ENCODE results near the gene CNMD.
A peak's percentile ranks its signal among the peaks of the same experiment; 100 is the strongest.
"Not testable (repeated sequence)": the region's sequence is repeated elsewhere in the genome, so short reads cannot be mapped to it uniquely, and the experiment has no call there.

CNMD gene

GRCh38 chr13:52713894-52714293, 25.7 kb downstream of the CNMD start:
- no peak for TF ChIP-seq CTCF (IDR thresholded peaks at IDR 0.05; ENCODE audit: insufficient read depth, low read length, poor library complexity, severe bottlenecking)
- Histone ChIP-seq H3K4me3 (replicated peaks; ENCODE audit: low read depth, low read length) (no peak overlapping the region), H3K27me3 (replicated peaks; ENCODE audit: control insufficient read depth, insufficient read depth, low read length) (no peaks in the 10 kb centered on the region)

DNA sequence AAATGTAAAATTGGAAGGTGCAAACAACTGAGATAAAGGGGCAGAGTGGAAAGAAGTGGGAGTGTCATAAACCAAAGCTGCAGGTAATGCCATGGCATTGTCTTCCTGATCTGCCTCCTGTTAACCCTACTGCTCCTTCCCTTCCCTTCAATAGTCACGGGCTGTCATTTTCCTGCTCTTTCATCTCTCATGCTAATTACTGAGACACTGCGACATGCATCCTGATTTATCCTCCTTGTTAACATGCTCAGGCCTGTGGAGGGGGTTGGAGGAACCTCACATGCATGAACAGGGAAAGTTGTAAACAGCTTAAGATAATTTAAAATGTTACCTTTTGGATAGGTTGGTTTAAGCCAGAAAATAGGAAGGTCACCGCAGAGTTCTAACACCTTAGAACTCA, 27.2 kb downstream of the CNMD start:
- H3K36me3 ChIP-seq (ENCODE audit: control insufficient read depth, insufficient read depth, low read length), result no peaks in the 10 kb centered on the region
- DNase-seq (ENCODE audit: extremely low read depth, insufficient read length), result no peak
- TF ChIP-seq CTCF (IDR thresholded peaks at IDR 0.05; ENCODE audit: insufficient read depth, low read length, poor library complexity, severe bottlenecking), result no peak
- H3K27me3 ChIP-seq (replicated peaks; ENCODE audit: control insufficient read depth, insufficient read depth, low read length), result no peaks in the 10 kb centered on the region
- no peak overlapping the region for H3K4me3 ChIP-seq (replicated peaks; ENCODE audit: low read depth, low read length)

More at GRCh38 chr13:52713894-52714293, 25.7 kb downstream of the CNMD start:
- DNase-seq (ENCODE audit: extremely low read depth, insufficient read length), result no peak
- H3K36me3 ChIP-seq (ENCODE audit: control insufficient read depth, insufficient read depth, low read length), result no peaks in the 10 kb centered on the region

- TF ChIP-seq CTCF (IDR thresholded peaks at IDR 0.05; ENCODE audit: insufficient read depth, low read length, poor library complexity, severe bottlenecking), result no peak
- H3K36me3 ChIP-seq (ENCODE audit: control insufficient read depth, insufficient read depth, low read length), result no peaks in the 10 kb centered on the region
- no peaks in the 10 kb centered on the region for H3K27me3 ChIP-seq (replicated peaks; ENCODE audit: control insufficient read depth, insufficient read depth, low read length)
- H3K4me3 ChIP-seq (replicated peaks; ENCODE audit: low read depth, low read length), result no peak overlapping the region
- DNase-seq (ENCODE audit: extremely low read depth, insufficient read length), result no peak
Measured at GRCh38 chr13:52711286-52711685, 28.3 kb downstream of the CNMD start.

- not testable (repeated sequence) for H3K36me3 ChIP-seq (ENCODE audit: control insufficient read depth, insufficient read depth, low read length); H3K27me3 ChIP-seq (replicated peaks; ENCODE audit: control insufficient read depth, insufficient read depth, low read length); H3K4me3 ChIP-seq (replicated peaks; ENCODE audit: low read depth, low read length); DNase-seq (ENCODE audit: extremely low read depth, insufficient read length)
Measured at GRCh38 chr13:52708266-52708665, 31.4 kb downstream of the CNMD start.

DNA sequence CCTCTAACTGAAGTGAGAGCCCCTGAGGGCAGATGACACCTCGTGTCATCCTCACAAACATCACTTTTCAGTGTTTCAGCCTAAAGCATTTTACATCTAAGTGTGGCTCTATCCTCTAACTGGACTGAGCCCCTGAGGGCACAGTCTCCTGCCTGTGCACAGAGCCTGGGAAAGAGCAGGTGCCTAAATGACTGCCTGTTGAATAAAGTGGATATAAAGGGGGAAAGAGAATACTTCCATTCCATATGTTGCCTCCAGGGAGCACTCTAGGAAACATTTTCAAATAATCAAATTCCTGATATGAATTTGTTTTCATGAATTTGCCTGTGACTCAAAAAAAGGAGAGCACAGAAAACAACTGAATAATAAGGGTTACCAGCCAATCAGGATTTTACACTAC, 32.2 kb downstream of the CNMD start:
- Histone ChIP-seq H3K4me3 (replicated peaks; ENCODE audit: low read depth, low read length) (no peak overlapping the region), H3K27me3 (replicated peaks; ENCODE audit: control insufficient read depth, insufficient read depth, low read length) (no peaks in the 10 kb centered on the region), H3K36me3 (ENCODE audit: control insufficient read depth, insufficient read depth, low read length) (no peaks in the 10 kb centered on the region)
- no peak for DNase-seq (ENCODE audit: extremely low read depth, insufficient read length)
- peak; percentile 2 for TF ChIP-seq CTCF (IDR thresholded peaks at IDR 0.05; ENCODE audit: insufficient read depth, low read length, poor library complexity, severe bottlenecking)

GRCh38 chr13:52706081-52706480, 33.5 kb downstream of the CNMD start:
- Histone ChIP-seq H3K4me3 (replicated peaks; ENCODE audit: low read depth, low read length) (no peak overlapping the region), H3K36me3 (ENCODE audit: control insufficient read depth, insufficient read depth, low read length) (no peaks in the 10 kb centered on the region), H3K27me3 (replicated peaks; ENCODE audit: control insufficient read depth, insufficient read depth, low read length) (no peaks in the 10 kb centered on the region)
- DNase-seq (ENCODE audit: extremely low read depth, insufficient read length), result no peak
- no peak for TF ChIP-seq CTCF (IDR thresholded peaks at IDR 0.05; ENCODE audit: insufficient read depth, low read length, poor library complexity, severe bottlenecking)
